ENCODE measurements around the gene PGF. TPM values are rescaled to one million over a fixed set of nuclear protein-coding genes. Genes with fewer than 3 reads are reported as not detected.

The PGF gene
- total and polyA plus RNA-seq, 8 donors: 1.8 to 13.3 (median 6.4) TPM; not detected in 1

DNA sequence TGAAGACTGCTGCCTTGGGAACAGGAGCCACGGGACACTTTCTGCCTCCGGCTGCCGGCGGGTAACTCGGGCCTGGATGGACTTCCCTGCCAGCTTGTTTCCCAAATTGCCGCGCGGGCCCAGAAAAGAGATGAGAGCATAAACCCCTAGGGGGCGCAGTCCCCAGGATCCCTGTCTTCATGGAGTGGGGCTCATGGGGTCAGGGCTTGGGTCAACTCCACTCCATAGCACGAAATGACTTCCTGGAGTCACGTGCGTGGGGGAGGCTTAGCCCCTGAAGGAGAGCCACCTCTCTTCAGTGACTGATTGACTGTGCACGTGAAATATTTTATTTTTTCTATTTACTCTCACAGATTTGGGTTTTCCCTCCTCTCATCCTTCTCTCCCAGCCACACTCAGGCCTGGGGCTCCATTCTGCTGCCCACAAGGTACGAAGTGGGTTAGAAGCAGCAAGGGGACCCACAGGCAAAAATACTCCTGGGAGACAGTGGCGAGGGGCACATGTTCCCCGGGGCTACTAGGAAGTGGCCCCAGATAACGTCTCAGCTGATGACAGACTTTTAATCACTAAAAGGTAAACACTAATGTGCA, 10.0 kb downstream of the PGF start:
- 57 to 70% (median 59%) methylated on average over 17 of the region's 17 CpGs for WGBS, 5 donors

DNA sequence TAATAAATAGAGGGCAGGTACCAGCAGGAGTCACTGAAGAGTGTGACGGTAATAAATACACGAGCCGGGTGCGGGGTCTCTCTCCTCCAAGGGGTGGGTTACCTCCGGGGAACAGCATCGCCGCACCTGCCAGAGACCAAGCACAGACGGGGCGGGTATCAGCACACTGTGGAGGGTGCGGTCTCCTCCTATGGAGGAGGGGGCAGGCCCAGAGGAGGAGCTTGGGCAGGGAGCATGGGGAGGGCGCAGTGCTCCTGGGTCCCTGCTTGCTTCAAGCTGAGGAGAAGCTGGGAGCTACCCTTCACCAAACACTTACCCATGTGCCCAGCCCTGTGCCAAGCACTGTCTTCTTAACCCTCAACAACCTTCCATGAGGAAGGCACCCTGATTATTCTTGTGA, 12.8 kb downstream of the PGF start:
- WGBS, 5 donors: 77 to 92% (median 88%) methylated on average over 11 of the region's 11 CpGs
- intact Hi-C loops (cut with DNase I; ENCODE audit: low total_unique reads): no loop called here

More for the DNA sequence above, 10.0 kb downstream of the PGF start:
- intact Hi-C loops (cut with DNase I; ENCODE audit: low total_unique reads): no loop called here
- Histone ChIP-seq H3K27me3 (peaks cover 0 to 8% (median 0%) of the 10 kb centered on the region in 3 donors), H3K4me1 (peaks cover 22 to 46% (median 36%) of the 10 kb centered on the region in 4 donors), H3K9me3 (no peaks in the 10 kb centered on the region), H3K36me3 (no peaks in the 10 kb centered on the region), H3K4me3 (no peak overlapping the region), H3K27ac (no peak overlapping the region)
- TF ChIP-seq, protein P1, sequence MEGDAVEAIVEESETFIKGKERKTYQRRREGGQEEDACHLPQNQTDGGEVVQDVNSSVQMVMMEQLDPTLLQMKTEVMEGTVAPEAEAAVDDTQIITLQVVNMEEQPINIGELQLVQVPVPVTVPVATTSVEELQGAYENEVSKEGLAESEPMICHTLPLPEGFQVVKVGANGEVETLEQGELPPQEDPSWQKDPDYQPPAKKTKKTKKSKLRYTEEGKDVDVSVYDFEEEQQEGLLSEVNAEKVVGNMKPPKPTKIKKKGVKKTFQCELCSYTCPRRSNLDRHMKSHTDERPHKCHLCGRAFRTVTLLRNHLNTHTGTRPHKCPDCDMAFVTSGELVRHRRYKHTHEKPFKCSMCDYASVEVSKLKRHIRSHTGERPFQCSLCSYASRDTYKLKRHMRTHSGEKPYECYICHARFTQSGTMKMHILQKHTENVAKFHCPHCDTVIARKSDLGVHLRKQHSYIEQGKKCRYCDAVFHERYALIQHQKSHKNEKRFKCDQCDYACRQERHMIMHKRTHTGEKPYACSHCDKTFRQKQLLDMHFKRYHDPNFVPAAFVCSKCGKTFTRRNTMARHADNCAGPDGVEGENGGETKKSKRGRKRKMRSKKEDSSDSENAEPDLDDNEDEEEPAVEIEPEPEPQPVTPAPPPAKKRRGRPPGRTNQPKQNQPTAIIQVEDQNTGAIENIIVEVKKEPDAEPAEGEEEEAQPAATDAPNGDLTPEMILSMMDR (IDR thresholded peaks at IDR 0.05): peak in 2 of 7 experiments; percentile 21 to 35
- TF ChIP-seq POLR2A (IDR thresholded peaks at IDR 0.05): no peak
- TF ChIP-seq POLR2AphosphoS5 (IDR thresholded peaks at IDR 0.05): no peak
- no peak for TF ChIP-seq EP300 (IDR thresholded peaks at IDR 0.05)
- DNase-seq: no peak

DNA sequence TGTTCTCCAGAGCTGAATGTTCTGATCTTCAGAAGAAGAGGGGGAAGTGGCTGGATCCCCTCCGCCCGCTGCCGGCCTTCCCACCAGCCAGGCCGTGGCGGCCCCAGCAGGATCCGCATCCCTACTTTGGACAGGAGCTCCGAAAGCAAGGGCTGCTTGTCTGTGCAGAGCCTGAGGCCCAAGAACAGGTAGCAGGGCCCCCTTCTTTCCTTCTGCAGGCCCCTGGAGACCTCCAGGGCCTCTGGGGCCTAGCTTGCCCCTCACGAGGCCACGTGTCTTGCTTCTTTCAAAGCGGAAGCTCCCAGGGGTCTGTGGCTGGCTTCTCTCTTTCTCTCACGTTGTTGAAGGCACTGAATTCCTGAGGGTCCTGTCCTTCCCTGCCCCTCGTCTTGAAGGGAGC, 13.2 kb downstream of the PGF start:
- no peak overlapping the region for H3K4me3 ChIP-seq
- intact Hi-C loops (cut with DNase I; ENCODE audit: low total_unique reads): no loop called here
- no peaks in the 10 kb centered on the region for H3K9me3 ChIP-seq
- H3K4me1 ChIP-seq: peaks cover 29 to 57% (median 48%) of the 10 kb centered on the region in 4 donors
- WGBS, 5 donors: 78 to 90% (median 85%) methylated on average over 12 of the region's 12 CpGs
- H3K36me3 ChIP-seq: no peaks in the 10 kb centered on the region
- TF ChIP-seq EP300 (IDR thresholded peaks at IDR 0.05): no peak
- no peak for TF ChIP-seq POLR2A (IDR thresholded peaks at IDR 0.05)
- TF ChIP-seq, protein P1 (IDR thresholded peaks at IDR 0.05): no peak
- no peak for TF ChIP-seq POLR2AphosphoS5 (IDR thresholded peaks at IDR 0.05)
- H3K27me3 ChIP-seq: no peaks in the 10 kb centered on the region
- no peak for DNase-seq
- peak overlapping the region; percentile 7 to 86 (median 83) for H3K27ac ChIP-seq

More for the DNA sequence above, 12.8 kb downstream of the PGF start:
- Histone ChIP-seq H3K27ac (peak overlapping the region in 4 of 5 donors; percentile 75 to 86 (median 84)), H3K36me3 (no peaks in the 10 kb centered on the region), H3K27me3 (no peaks in the 10 kb centered on the region), H3K9me3 (no peaks in the 10 kb centered on the region), H3K4me1 (peaks cover 29 to 58% (median 48%) of the 10 kb centered on the region in 4 donors), H3K4me3 (no peak overlapping the region)
- no peak for DNase-seq
- no peak for TF ChIP-seq POLR2AphosphoS5 (IDR thresholded peaks at IDR 0.05)
- no peak for TF ChIP-seq POLR2A (IDR thresholded peaks at IDR 0.05)
- TF ChIP-seq EP300 (IDR thresholded peaks at IDR 0.05): no peak
- TF ChIP-seq, protein P1 (IDR thresholded peaks at IDR 0.05): no peak

DNA sequence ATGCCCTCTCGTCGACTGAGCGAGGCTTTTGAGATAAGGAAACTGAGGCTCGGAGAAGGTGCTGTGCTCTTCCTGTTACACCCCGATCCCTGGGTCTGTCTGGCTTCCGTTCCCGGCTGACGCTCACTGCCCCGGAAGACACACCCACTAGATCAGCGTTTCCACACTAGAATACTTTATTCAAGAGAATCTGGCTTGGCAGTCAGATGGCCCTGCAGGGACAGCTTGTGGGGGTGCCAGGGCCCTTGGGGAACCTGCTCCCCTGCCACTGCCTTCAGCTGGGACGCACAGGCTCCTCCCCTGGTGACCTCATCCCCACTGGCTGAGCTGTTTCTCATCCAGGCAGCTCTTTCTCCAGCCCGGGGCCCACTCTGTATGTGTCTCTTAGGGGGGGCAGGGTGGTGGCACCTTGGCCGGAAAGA, 13.7 kb downstream of the PGF start:
- Histone ChIP-seq H3K4me3 (peak overlapping the region in 1 of 4 donors; percentile 5), H3K27me3 (no peaks in the 10 kb centered on the region), H3K27ac (peak overlapping the region; percentile 55 to 86 (median 83)), H3K9me3 (no peaks in the 10 kb centered on the region), H3K36me3 (no peaks in the 10 kb centered on the region), H3K4me1 (peaks cover 29 to 52% (median 47%) of the 10 kb centered on the region in 4 donors)
- intact Hi-C loops (cut with DNase I; ENCODE audit: low total_unique reads): no loop called here
- TF ChIP-seq, protein P1 (IDR thresholded peaks at IDR 0.05): no peak
- TF ChIP-seq POLR2AphosphoS5 (IDR thresholded peaks at IDR 0.05) (peak in 1 of 3 donors; percentile 11), EP300 (IDR thresholded peaks at IDR 0.05) (no peak), POLR2A (IDR thresholded peaks at IDR 0.05) (no peak)
- 17 to 46% (median 27%) methylated on average over 10 to 13 of the region's 13 CpGs for WGBS, 5 donors
- DNase-seq: peak in 1 of 2 donors; percentile 84
